Mesenchymal stem cell (in vitro differentiated cells and primary cell): ENCODE measurements around the gene MTTP.

Experiments used
- DNase-seq: peaks from one replicate; pipeline ENCODE4 v3.0.0-alpha.2; 2013
- H2AFZ ChIP-seq: one replicate; pipeline ENCODE4 v1.6.1; 2013; ENCODE audit warnings: low read depth, mild to moderate bottlenecking, control low read depth, inconsistent platforms, low read length, moderate library complexity
- H2AK5ac ChIP-seq: 2 replicates; pipeline ENCODE4 v1.6.1; 2013; ENCODE audit warnings: low read length, moderate library complexity, mild to moderate bottlenecking, inconsistent platforms; ENCODE audit not compliant: severe bottlenecking
- H2BK120ac ChIP-seq: one replicate; pipeline ENCODE4 v1.6.1; 2013; ENCODE audit warnings: low read depth, mild to moderate bottlenecking, inconsistent platforms, low read length, moderate library complexity
- H2BK12ac ChIP-seq, 2 experiments: one replicate each; pipeline ENCODE4 v1.6.1; 2013; ENCODE audit warnings: inconsistent platforms in 2 of 2, low read length in 2 of 2, mild to moderate bottlenecking in 2 of 2, moderate library complexity in 2 of 2, control low read depth in 1 of 2
- H2BK15ac ChIP-seq: one replicate; pipeline ENCODE4 v1.6.1; 2013; ENCODE audit warnings: mild to moderate bottlenecking, low read depth, inconsistent platforms; ENCODE audit not compliant: poor library complexity, severe bottlenecking
- H2BK5ac ChIP-seq: 2 replicates; pipeline ENCODE4 v1.6.1; 2013; ENCODE audit warnings: low read depth, mild to moderate bottlenecking, low read length, control low read depth, inconsistent platforms; ENCODE audit not compliant: poor library complexity, severe bottlenecking
- H3K14ac ChIP-seq, 2 experiments: one replicate each; pipeline ENCODE4 v1.6.1; 2013; ENCODE audit warnings: inconsistent platforms in 2 of 2, low read length in 2 of 2, control low read depth in 1 of 2, mild to moderate bottlenecking in 1 of 2, moderate library complexity in 1 of 2
- H3K18ac ChIP-seq, 2 experiments: one replicate each; pipeline ENCODE4 v1.6.1; 2013; ENCODE audit warnings: inconsistent platforms in 2 of 2, low read length in 2 of 2, control low read depth in 1 of 2, low read depth in 1 of 2, mild to moderate bottlenecking in 1 of 2
- H3K23ac ChIP-seq, 2 experiments: one replicate each; pipeline ENCODE4 v1.6.1; 2013; ENCODE audit warnings: inconsistent platforms in 2 of 2, low read length in 2 of 2, mild to moderate bottlenecking in 2 of 2, moderate library complexity in 2 of 2, control low read depth in 1 of 2
- H3K27ac ChIP-seq: 2 replicates; pipeline ENCODE4 v1.5.1; 2013; ENCODE audit warnings: mild to moderate bottlenecking, moderate library complexity, low read length, control low read depth, inconsistent platforms; ENCODE audit not compliant: poor library complexity, severe bottlenecking
- H3K27me3 ChIP-seq, 2 experiments: 2 replicates each; pipeline versions ENCODE4 v1.6.1 to v1.7.0; 2013; ENCODE audit warnings: low read length in 2 of 2, mild to moderate bottlenecking in 2 of 2, moderate library complexity in 2 of 2, control low read depth in 1 of 2, inconsistent platforms in 1 of 2; ENCODE audit not compliant: control insufficient read depth in 1 of 2, insufficient read depth in 1 of 2
- H3K36me3 ChIP-seq, 2 experiments: 2 replicates each; pipeline versions ENCODE4 v1.6.1 to v1.7.0; 2013; ENCODE audit warnings: low read length in 2 of 2, control low read depth in 1 of 2, inconsistent platforms in 1 of 2, low read depth in 1 of 2, mild to moderate bottlenecking in 1 of 2; ENCODE audit not compliant: insufficient read depth in 2 of 2, control insufficient read depth in 1 of 2
- H3K4ac ChIP-seq, 2 experiments: one replicate each; pipeline ENCODE4 v1.6.1; 2013; ENCODE audit warnings: inconsistent platforms in 2 of 2, low read length in 2 of 2, mild to moderate bottlenecking in 2 of 2, moderate library complexity in 2 of 2, control low read depth in 1 of 2, low read depth in 1 of 2
- H3K4me1 ChIP-seq: 2 replicates; pipeline ENCODE4 v1.6.1; 2013; ENCODE audit warnings: low read depth, low read length, control low read depth; ENCODE audit not compliant: control insufficient read depth, insufficient read depth
- H3K4me2 ChIP-seq: 2 replicates; pipeline ENCODE4 v1.6.1; 2013; ENCODE audit warnings: low read length, mild to moderate bottlenecking, inconsistent platforms; ENCODE audit not compliant: poor library complexity, severe bottlenecking
- H3K4me3 ChIP-seq, 2 experiments: 2 replicates each; pipeline versions ENCODE4 v1.5.1 to v1.7.0; 2013; ENCODE audit warnings: low read length in 2 of 2, mild to moderate bottlenecking in 2 of 2, control low read depth in 1 of 2, low read depth in 1 of 2; ENCODE audit not compliant: insufficient read depth in 1 of 2
- H3K79me1 ChIP-seq: replicated peaks from 2 replicates; pipeline ENCODE4 v1.6.1; 2013; ENCODE audit warnings: mild to moderate bottlenecking, control low read depth, low read length, inconsistent platforms; ENCODE audit not compliant: poor library complexity, severe bottlenecking
- H3K9ac ChIP-seq: 2 replicates; pipeline ENCODE4 v1.7.0; 2013; ENCODE audit warnings: mild to moderate bottlenecking, low read length, moderate library complexity
- H3K9me3 ChIP-seq: 2 replicates; pipeline ENCODE4 v1.7.0; 2013; ENCODE audit warnings: mild to moderate bottlenecking, low read length; ENCODE audit not compliant: control insufficient read depth
- H4K8ac ChIP-seq: one replicate; pipeline ENCODE4 v1.6.1; 2013; ENCODE audit warnings: inconsistent platforms, mild to moderate bottlenecking, low read length, moderate library complexity
- H4K91ac ChIP-seq: one replicate; pipeline ENCODE4 v1.6.1; 2013; ENCODE audit warnings: mild to moderate bottlenecking, low read length, inconsistent platforms
- WGBS: methylation state at CpG from one replicate; pipeline ENCODE4 v1.1.7; 2013; ENCODE audit warnings: mixed read lengths; 5-methylcytosine and 5-hydroxymethylcytosine counted together

The MTTP gene

DNA sequence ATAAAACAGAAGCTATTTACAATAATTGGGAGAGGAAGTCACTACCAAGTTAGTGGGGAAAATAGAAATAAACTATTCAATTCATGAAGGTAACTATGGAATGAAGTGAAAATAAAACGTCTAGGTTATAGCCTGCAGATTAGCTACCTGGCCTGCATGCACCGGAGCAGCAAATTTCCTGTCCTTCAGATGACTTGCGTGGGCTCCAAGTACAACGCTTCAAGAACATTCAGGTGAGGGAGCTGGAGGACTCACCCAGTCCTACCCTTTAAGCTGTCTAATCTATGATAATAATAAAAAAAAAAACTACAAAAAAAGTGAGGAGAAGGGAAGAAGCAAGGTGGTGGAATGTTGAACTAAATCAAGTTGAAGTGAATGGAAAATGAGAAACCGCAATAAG lies 69.8 kb downstream of the MTTP start:
- H2BK5ac ChIP-seq = no peak overlapping the region
- H3K4ac ChIP-seq = no peak overlapping the region
- H3K4me1 ChIP-seq = peaks cover 3% of the 10 kb centered on the region
- no peak overlapping the region for H2BK15ac ChIP-seq
- no peak overlapping the region for H4K8ac ChIP-seq
- WGBS = 54% methylated on average over 4 of the region's 5 CpGs
- no peak overlapping the region for H2AFZ ChIP-seq
- H3K9ac ChIP-seq = no peak overlapping the region
- no peak overlapping the region for H4K91ac ChIP-seq
- no peak overlapping the region for H3K14ac ChIP-seq
- H3K23ac ChIP-seq = no peak overlapping the region
- no peak overlapping the region for H3K18ac ChIP-seq
- no peaks in the 10 kb centered on the region for H3K9me3 ChIP-seq
- DNase-seq = no peak
- H2BK12ac ChIP-seq = no peak overlapping the region
- no peak overlapping the region for H3K4me2 ChIP-seq
- no peak overlapping the region for H2BK120ac ChIP-seq
- no peak overlapping the region for H2AK5ac ChIP-seq
- H3K4me3 ChIP-seq = no peak overlapping the region
- H3K36me3 ChIP-seq = no peaks in the 10 kb centered on the region
- H3K79me1 ChIP-seq = no peaks in the 10 kb centered on the region
- H3K27me3 ChIP-seq = no peaks in the 10 kb centered on the region
- H3K27ac ChIP-seq = no peak overlapping the region

DNA sequence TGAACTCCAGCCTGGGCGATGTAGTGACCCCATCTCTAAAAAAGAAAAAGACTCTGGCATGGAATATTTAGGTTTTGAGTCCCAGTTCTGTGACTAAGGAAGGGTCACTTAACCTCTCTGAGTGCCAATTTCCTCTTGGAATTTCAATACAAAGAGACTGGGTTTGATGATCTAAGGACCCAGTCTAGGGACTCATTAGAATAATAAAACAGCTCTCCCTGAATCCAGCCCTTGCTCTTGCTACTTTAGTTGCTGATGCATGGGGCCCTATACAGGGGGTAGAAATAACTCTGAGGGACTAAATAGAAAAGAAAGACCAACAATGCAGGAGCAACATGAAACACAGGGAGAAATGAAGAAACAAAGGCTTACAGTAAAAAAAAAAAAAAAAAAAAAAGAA lies 70.4 kb downstream of the MTTP start:
- no peak for DNase-seq
- Histone ChIP-seq H3K9me3 (no peaks in the 10 kb centered on the region), H3K4ac (no peak overlapping the region), H2AFZ (no peak overlapping the region), H3K4me1 (peaks cover 3% of the 10 kb centered on the region), H3K27ac (no peak overlapping the region), H3K4me2 (no peak overlapping the region), H2AK5ac (no peak overlapping the region), H2BK5ac (no peak overlapping the region), H2BK120ac (no peak overlapping the region), H3K23ac (no peak overlapping the region), H3K36me3 (no peaks in the 10 kb centered on the region), H3K14ac (no peak overlapping the region), H3K4me3 (no peak overlapping the region), H3K18ac (no peak overlapping the region), H3K9ac (no peak overlapping the region), H3K27me3 (no peaks in the 10 kb centered on the region), H3K79me1 (no peaks in the 10 kb centered on the region), H4K91ac (no peak overlapping the region), H2BK15ac (no peak overlapping the region), H2BK12ac (no peak overlapping the region), H4K8ac (no peak overlapping the region)
- 60% methylated on average over 1 of the region's 1 CpG for WGBS

DNA sequence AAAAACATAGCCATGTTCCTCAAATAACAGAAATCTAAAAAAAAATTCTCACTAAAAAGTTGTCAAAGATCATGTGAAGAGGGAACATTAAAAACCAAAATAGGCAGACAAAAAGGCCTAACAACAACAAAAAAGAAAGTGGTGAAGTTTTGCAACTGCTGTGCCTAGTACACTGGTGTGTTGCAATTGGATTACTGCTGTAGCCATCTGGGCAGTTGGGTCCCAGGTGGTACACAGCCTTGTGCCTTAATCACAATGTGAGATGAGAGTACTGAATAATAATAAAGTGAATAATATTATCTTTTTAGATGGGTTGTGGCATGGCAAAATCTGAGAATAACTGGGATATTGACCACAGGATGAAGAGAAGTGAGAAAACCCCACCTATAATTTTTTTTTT lies 71.0 kb downstream of the MTTP start:
- Histone ChIP-seq H2BK15ac (no peak overlapping the region), H3K27ac (no peak overlapping the region), H3K18ac (no peak overlapping the region), H3K79me1 (no peaks in the 10 kb centered on the region), H3K23ac (no peak overlapping the region), H3K27me3 (no peaks in the 10 kb centered on the region), H3K4me2 (no peak overlapping the region), H2BK120ac (no peak overlapping the region), H3K4ac (no peak overlapping the region), H2BK5ac (no peak overlapping the region), H3K9ac (no peak overlapping the region), H3K9me3 (no peaks in the 10 kb centered on the region), H2BK12ac (no peak overlapping the region), H3K4me3 (no peak overlapping the region), H4K8ac (no peak overlapping the region), H4K91ac (no peak overlapping the region), H2AFZ (no peak overlapping the region), H3K36me3 (no peaks in the 10 kb centered on the region), H2AK5ac (no peak overlapping the region), H3K4me1 (peaks cover 3% of the 10 kb centered on the region), H3K14ac (no peak overlapping the region)
- DNase-seq = no peak

DNA sequence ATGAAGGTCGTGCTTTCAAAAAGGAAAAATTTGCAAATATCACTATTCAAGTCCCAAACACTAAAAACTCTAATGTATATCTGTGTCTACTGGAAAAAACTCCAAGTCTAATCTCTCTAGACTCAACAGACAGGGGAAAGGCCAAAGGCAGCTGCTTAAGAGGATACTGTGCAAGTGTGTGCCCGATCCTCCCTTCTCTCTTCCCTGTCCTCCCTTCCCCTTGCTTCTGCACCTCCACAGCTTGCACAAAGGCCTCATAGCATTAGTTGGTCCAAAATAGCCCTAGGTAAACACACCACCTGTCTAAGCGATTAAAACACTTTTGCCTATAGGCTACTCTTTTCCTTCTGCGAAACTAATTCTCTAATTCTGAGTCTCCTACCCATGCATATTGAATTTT lies 72.4 kb downstream of the MTTP start:
- no peak overlapping the region for H3K14ac ChIP-seq
- H4K91ac ChIP-seq = no peak overlapping the region
- H4K8ac ChIP-seq = no peak overlapping the region
- no peak overlapping the region for H2AK5ac ChIP-seq
- H2AFZ ChIP-seq = no peak overlapping the region
- no peak overlapping the region for H3K27ac ChIP-seq
- H3K23ac ChIP-seq = no peak overlapping the region
- no peak overlapping the region for H3K4me2 ChIP-seq
- H3K79me1 ChIP-seq = no peaks in the 10 kb centered on the region
- H3K4me1 ChIP-seq = peaks cover 3% of the 10 kb centered on the region
- H3K9me3 ChIP-seq = no peaks in the 10 kb centered on the region
- H3K36me3 ChIP-seq = no peaks in the 10 kb centered on the region
- H3K27me3 ChIP-seq = no peaks in the 10 kb centered on the region
- no peak for DNase-seq
- H2BK15ac ChIP-seq = no peak overlapping the region
- H2BK5ac ChIP-seq = no peak overlapping the region
- no peak overlapping the region for H3K9ac ChIP-seq
- H2BK12ac ChIP-seq = no peak overlapping the region
- no peak overlapping the region for H3K18ac ChIP-seq
- H3K4me3 ChIP-seq = no peak overlapping the region
- H2BK120ac ChIP-seq = no peak overlapping the region
- H3K4ac ChIP-seq = no peak overlapping the region
- 86% methylated on average over 4 of the region's 4 CpGs for WGBS
